ENCODE data around the gene DDX42.

DDX42 gene

DNA sequence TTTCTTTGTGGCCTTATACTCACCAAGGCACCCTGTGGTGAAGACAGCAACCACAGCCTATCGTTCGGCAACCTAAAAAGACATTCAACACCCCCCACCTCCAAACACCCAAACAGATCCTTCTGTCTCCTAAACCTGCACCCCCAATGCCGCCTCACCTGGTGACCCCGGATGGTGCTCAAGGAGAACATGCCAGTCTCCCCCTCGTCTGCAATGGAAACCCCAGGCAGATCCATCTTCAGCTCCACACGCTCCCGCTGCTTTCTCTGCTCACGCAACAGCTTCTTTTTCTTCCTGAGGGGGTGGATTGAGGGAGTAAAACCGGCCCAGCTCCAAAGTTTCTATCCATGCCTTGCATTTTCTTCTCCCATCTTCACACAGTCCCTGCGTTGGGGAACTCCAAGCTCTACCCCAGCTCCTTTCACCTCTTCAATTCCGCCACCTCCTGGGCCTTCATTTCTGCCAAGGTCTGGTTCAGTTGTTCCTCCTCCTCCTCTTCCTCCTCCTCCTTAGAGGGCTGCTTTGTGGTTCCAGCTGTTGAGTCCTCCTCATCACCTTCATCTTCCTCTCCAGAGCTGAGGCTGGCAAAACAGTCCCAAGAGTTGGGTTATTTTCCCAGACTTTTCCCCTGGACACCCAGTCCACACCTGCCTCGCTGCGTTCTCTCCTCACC, 49.8 kb downstream of the DDX42 start:
- DNase-seq: no peak

DNA sequence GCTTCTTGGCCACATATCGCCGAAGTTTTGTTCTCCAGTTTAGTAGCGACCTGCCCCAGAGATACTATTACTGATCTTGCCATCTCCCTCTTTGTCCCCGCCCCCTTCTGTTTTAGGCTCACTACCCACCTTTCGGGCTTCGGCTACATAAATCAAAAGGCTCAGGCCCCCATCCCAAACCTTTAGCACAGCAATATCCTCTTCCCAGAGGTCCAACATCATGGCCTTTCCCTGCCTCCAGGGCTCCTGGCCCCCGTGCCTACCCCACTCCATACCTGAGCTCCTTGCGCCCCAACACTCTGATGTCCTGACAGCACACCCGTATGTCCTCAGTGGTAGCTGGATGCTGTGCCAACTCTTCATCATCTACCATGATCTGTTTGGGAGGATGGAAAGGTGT, 50.4 kb downstream of the DDX42 start:
- DNase-seq: no peak

DNA sequence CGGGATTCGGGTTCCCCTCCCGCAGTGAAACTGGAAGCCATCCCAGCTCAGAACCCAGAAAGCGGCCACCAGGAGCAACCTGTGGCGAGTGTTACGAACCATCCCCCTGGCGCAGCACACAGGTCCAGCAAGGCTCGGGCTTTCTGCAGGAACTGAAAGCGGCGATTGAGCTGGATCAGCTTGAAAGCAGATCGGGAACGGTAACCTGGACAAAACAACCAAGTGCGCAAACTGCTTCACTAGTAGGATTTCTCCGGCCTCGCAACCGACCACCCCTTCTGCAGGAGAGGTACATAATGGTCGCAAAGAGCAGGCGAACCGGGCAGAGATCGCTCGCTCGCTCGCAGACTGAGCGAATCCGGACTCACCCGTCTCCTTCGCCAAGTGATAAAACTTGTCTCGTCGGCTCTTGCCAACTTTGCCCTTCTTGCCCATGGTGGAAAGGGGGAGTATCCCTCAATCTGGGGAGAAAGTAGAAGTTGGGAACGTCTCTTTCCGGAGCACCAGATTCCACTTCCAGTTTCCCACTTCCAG, 52.6 kb downstream of the DDX42 start:
- no peak for DNase-seq

DNA sequence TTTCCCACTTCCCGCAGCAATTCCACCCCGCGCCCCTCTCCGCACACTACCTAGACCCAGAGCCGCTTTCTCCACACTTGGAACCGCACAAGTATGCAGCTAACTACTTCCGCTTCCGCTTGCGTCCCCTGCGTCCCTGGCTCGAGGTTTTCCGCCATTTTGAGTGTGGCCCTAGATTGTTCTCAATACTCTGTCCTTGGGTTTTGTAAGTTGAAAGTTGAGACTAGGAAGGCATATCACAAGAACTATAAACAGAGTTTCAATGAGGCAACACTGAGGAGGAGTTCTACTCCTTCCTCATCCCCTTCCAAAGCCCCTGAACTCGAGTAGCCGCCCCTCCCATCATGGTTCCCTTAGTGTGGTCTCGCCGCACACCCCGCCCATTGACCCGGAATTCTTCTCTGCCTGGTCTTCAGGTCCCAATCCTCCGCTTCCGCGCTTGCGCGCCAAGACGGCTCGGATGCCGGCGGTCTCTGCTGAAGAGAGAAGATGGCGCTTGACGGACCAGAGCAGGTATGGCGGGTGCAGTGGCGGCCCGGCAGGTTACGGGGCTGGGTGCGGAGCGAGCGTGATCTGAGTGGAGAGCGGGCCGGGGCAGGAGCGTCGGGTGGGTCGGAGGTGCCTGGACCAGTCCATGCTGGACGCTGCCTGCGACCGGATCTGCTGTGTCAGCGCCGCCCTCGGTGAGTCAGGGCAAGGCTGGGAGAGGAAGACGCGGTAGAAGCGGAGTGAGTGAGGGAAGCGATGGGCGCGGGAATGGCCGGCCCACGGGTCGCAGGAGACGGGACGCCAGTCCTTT, 53.2 kb downstream of the DDX42 start, which contains the start of the genes FTSJ3 and PSMC5:
Gene FTSJ3 (minus strand): TSS at position 662 of the 799 bp plus-strand sequence. CDS start 761 bp downstream, outside the sequence.
Gene PSMC5 (plus strand): TSS at position 430 of the 799 bp plus-strand sequence. CDS start 60 bp downstream, at position 490.
- DNase-seq: peak; percentile 98

DNA sequence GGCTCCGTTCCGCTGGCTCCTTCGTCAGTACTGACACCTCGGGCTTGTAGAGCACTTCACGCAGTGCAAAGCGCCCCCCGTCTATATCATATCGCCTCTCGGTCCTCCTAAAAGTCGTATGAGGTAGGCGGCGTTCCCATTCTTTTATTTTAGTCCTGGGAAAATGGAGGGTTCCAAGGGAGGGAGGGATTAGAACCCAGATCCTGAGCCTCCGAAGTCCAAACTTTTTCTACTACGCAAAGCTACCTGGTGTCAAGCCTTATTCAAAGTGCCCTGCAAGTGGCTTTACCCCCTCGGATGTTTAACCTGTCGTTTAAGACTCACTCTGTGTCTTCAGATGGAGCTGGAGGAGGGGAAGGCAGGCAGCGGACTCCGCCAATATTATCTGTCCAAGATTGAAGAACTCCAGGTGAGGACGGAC, 53.8 kb downstream of the DDX42 start:
- no peak for DNase-seq

DNA sequence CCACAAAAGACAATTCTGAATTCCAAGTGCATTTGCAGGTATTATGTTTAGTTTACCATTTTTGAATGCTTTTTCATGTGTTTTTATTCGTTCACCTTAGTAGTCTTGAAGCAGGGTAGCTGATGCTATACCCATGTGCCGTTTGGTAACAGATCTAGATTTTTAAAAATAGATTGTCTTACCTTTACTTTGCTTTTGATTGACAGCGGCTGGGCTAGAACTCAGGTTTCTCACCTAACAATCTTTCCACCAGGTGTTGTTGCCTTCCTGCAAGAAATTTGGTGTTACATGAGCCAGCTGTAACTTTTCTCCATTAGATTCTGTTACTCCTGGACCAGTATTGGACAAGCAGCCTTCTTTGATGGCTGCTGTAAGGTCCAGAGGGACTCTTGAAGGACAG, 55.0 kb downstream of the DDX42 start:
- DNase-seq: no peak

DNA sequence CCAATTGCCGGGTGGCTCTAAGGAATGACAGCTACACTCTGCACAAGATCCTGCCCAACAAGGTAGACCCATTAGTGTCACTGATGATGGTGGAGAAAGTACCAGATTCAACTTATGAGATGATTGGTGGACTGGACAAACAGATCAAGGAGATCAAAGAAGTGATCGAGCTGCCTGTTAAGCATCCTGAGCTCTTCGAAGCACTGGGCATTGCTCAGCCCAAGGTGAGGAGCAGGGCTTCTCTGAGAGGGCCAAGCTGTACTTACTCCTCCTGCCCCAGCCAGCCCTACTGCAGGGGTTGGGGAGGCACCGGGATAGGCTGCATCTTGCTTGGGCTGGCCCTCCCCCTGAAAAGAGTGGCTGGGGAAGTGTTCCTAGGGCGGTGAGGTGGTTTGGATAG, 56.3 kb downstream of the DDX42 start:
- DNase-seq: no peak

DNA sequence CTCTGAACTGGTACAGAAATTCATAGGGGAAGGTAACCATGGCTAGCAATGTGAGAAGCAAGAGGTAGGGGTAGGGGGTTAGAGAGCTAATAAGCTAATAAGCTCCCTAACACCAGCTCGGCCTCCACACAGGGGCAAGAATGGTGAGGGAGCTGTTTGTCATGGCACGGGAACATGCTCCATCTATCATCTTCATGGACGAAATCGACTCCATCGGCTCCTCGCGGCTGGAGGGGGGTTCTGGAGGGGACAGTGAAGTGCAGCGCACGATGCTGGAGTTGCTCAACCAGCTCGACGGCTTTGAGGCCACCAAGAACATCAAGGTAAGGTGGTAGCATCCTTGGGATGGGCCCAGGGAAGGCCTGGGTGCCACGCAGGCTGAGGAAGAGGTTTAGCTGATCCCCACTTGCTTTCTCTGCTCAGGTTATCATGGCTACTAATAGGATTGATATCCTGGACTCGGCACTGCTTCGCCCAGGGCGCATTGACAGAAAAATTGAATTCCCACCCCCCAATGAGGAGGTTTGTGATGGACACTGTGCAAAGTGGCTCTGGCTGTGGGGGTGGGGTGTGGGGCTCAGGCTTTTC, 57.0 kb downstream of the DDX42 start:
- DNase-seq: no peak

DNA sequence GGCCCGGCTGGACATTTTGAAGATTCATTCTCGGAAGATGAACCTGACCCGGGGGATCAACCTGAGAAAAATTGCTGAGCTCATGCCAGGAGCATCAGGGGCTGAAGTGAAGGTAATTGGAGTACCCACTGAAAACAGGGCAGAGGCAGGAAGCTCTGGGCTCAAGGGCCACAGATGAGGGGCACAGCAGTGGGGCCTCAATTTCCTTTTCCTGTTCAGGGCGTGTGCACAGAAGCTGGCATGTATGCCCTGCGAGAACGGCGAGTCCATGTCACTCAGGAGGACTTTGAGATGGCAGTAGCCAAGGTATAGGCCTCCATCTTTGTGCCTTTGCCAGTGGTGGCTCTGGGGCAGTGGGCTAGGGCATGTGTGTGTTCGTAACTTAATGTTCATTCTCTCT, 57.5 kb downstream of the DDX42 start:
- no peak for DNase-seq

DNA sequence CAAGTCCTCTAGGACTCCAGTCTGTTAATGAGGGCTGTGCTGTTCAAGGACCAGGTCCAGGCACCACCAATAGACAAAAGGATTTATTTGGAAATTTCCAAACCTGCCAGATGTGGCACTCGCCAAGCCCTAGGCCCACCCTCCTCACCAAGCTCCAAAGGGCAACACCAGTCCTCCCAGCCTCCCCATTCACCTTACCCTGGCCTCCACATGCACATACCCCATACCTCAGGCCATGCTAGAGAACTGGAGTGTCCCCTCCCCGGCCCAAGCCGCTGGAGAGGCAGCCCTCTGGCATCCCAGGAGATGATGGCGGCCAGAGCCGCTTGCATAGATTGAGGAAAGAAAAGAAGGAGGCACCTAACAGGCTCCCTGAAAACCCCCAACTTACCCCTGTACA, 58.0 kb downstream of the DDX42 start:
- DNase-seq: no peak

DNA sequence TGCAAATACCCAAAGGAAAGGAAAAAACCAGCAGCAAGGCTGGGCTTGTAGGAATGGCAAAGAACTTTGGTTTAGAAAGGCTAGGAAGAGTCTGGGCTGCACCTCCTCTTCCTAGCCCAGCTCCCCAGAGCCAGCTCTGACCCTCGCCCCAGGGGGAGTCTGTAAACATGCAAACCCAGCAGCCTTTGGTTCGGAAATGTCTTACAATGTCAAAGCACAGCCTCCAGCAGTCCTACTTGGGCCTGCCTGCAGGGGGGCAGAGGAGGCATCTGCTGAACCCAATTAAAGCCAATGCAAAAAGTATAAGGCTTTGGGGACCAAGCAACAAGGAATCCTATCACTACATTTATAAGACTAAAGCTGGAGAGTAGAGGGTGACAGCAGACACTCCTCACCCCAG, 58.5 kb downstream of the DDX42 start:
- no peak for DNase-seq

DNA sequence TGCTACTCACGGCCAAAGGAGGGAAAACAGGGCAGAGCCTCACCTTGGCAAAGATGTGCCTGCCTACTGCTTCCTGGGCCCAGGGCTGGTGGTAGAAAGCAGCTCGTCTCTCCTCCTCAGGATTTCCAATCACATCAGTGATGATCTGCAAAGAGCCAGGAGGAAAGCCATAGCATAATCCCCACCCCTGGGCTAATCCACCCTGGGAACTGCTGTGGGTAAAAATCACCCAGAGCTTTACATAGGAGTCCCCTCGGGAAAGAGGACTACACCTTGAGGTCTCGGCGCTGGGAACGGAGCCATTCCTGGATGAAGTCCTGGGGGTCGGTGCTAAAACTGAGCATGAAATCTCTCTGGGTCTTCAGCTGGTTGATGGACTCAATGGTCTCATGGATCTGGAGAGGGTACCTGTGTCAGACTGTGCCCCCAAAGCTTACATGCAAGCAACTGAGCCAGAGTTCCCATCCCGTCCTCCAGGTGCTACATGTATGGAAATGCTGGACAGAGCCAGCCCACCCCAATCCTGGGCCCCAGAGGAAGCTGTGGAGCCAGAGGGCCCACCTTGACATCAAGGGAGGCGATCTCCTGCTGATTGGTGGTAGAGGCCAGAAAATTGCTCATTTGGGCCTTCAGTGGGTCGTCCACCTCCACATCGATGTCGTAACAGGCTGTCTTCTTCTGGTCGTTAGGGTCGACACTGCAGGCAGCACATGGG, 59.2 kb downstream of the DDX42 start:
- DNase-seq: no peak

DNA sequence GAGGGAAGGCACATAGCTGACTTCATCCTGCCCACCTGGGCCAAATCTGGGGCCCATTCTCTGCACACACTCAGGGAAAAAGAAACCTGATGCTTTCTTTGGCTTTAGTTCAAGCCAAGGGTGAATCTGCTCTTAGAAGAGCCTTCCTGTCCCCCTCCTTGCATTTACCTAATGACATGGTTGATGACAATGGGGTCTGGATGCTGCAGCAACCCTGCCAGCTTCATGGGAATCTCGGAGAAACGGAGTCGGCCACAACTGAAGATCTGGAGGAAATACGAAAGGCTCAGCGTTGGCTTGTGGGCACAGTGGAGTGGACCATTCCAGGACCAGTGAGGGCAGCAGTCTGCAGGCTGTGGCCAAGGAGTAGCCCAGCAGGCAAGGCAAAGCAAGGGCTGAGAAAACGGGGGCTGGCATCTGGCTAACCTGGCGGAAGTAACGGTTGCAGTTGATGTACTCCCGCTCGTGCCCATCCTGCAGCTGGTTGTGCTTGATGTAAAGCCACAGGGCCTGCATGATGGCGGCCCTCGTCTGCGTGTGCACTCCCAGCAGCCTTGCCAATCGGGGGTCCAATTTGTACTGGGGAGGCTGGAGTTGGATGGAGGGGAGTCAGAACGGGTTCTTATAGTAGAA, 59.9 kb downstream of the DDX42 start:
- DNase-seq: no peak

DNA sequence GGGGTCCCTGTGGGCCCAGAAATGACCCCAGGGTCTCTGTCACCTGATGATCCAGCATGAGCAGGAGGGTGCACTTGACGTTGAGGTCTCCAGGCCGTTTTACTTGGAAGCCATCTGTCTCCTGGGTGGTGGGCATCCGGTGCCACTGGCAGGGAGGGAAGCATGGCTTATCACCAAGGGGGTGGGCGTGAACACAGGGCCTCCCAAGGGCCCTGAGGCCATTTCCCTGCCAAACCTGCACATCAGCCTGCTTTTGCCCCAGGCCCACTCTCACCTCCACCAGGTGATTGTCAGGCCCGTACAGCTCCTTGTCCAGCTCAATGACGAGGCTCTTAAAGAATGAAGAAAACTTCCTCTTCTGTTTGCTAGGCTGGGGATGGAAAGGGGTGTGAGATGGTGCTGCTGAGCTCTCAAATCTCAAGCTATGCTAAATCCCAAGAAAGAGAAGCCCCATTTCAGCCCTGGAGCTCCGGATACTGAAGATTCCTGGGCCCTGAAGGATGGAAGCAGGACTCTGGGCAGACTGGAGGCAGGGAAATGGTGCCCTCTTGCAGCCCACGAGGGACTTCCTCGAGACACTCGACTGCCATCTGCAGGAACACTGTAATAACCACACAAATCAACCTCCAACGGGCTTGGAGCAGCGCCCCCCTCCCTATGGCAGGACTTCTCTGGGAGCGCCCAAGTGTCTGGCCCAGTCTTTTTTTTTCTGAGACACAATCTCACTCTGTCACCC, 60.6 kb downstream of the DDX42 start:
- DNase-seq: peak; percentile 18

DNA sequence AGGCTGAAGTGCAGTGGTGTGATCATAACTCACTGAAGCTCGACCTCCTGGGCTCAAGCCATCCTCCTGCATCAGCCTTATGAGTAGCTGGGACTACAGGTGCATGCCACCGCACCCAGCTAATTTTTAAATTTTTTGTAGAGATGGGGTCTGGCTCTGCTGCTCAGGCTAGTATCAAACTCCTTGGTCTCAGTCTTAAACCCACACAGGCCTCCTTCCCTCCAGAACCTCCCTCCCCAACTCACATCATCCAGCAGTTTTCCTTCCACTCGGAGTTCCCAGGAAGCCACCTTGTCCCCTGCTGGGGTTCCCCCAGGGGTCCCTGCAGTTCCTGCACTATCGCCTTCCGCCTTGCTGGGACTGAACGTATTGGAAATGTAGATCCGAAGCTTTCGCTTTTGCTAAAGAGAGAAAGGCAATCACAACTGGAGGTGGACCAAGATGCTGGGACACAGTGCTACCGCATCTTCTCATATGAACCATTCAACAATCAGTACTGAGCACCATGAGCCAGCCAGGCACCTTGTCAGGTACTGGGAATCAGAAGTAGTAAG, 61.3 kb downstream of the DDX42 start:
- DNase-seq: no peak

DNA sequence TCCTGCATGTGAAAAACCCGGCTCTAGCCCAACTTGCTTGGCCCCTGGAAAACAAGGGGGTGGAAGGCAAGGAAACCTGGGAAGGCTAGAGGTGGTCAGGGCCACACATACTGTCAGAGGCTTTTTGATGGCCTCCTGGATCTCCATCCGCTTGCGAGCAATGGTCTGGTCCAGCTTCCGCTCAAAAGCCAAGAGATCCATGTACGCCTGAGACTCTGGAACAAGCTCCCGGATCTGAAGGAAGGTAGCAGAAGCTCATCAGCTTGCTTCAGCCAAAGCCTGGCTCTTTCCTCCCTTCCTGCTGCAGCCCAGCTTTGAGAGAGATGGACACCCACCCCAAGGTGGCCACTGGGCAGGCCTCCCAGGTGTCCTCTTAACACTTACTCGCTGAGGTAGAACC, 62.8 kb downstream of the DDX42 start:
- no peak for DNase-seq

DNA sequence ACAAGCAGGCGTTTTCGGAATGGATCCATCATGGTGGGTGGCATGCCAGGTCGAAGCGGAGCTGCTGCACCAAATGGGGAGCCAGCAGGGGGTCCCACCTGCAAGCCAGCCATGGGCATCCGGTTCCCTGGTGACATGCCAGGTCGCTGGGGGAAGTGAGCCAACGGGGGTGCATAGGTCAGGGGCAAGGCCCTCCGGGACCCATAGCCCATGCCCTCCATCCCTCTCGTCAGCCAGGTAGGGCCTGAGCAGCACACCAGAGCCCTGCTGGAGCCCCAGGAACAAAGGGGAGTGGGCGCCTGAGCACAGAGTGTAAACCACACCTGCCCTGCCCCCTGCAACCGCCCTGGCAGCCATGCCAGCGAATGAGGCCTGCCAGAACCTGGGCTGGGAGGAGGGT, 63.5 kb downstream of the DDX42 start:
- no peak for DNase-seq

DNA sequence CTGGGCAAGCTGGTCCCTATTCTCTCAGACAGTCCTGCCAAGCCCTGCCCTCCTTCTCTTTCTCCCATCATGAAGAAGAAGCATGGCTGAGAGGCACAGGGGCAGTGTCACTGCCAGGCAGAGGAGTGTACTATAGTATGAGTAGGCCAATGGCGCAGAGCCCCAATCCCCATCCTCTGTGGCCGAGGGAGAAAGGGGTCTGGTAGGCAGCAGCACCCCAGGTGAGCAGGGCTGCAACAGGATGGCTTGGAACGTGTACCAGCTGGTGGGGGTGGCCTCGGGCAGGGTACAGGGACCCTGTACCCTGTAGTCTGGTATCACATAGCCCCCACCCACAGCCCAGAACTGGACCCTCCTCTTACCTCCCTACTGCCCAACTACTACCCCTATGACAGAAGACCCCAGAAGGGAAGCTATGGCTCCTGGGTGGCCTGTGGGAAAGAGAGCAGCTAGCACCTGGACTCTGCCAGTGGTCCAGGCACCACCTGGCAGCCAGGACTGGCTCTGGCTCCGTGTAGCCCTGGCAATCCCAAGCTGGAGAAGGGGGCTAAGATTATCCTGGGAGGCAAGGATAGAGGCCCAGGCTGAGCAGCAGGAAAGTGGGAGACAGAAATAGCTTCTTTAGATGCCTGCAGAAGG, 64.1 kb downstream of the DDX42 start:
- no peak for DNase-seq

DNA sequence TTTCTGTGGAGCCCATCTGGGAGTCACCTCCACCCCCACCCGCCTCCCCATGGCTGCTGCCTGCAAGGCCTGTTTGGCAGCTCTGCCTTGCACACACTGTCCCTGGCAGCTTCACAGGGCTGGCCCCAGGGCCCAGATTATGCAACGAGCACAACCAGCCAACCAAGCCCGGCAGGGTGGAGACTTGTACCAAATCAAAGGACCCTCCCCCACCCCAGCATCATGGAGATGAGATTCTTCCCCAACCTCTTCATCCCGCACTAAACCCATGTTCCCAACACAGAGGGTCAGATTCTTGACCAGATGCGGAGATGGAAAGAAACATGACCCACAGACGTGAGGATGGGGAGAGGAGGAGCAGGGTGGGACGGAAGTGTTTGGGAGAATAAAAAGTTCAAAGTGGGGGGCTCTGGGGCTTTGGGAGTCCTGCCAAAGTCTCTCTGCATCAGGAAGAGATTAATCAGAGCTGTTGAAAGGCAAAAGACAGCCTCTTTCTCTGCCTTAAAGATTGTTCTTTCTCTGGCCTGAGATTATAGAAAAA, 64.7 kb downstream of the DDX42 start:
- DNase-seq: peak; percentile 73

DNA sequence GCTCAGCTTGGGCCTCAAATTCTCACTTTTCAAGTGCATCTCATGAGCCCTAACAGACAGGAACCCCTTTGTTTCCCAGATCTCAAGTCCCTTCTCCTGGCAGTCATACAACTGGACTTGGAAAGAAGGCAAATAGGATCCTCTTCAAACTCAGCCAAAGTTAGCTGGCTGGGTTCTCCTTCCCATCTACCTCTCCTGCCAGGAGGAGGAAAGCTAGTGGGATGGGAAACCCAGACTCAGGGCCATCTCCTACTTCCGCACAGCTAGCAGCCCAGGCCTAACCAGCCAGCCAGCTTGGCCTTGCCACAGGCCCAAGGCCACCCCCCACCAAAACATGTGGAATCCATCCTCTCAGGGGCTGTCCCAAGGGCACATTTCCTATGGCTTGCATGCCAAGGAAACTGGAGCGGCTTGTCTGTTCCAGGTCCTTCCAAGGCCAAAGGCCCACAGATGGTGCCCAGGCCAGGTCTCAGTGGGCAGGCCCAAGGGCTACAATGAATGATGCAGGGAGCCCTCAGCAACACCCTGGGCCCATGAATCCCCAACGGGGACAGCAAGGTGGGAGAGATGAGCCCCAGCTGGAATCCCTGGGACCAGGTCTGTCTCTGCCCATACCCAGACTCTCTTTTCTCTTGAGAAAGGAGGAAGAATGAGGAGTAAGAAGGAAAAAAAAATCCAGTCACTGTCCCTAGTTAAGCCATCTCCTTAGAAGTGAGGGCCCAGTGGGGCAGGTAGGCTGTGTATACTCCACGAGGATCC, 66.8 kb downstream of the DDX42 start:
- DNase-seq: no peak
